Measurements from ENCODE around the gene NFIB.

The NFIB gene

DNA sequence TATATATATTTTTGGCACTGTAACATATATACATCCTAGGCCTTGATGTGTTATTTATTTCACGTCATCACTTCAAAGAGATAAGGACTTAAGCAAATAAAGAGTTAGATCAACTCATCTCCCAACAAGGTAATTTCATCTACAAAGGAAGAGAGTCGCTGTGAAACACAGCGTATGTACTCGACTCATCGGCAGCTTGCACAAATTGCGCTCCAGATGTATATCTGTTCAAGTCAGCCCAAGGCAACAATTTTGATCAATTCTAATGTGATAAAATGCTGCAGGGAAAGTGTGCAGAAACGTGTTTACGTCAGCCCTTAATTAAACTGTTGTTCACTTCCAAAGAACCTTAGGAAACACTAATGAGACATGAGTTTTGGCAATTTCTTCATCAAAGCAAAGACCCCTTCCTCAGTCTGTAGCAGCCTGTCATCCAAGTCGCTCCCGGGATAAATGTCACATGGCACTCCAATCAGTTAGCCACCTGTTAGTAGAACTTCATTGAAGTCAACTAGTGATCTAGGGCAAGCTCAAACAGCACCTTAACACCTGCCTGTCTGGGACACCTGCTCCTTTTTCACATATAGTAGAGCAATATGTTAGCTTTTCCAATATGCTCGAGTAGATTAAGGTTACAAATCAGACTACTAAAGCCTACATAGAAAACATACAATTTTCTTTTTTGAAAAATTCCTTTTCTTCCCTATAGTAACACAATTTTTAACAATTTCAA lies 182.4 kb downstream of the NFIB start:
- no peak overlapping the region for H3K4me3 ChIP-seq (ENCODE audit: low read depth, low read length)
- DNase-seq (ENCODE audit: low read depth) = no peak
- in situ Hi-C loops (cut with HindIII; ENCODE audit: low sequenced_read_pairs) = no loop called here
- TF ChIP-seq, protein P1, sequence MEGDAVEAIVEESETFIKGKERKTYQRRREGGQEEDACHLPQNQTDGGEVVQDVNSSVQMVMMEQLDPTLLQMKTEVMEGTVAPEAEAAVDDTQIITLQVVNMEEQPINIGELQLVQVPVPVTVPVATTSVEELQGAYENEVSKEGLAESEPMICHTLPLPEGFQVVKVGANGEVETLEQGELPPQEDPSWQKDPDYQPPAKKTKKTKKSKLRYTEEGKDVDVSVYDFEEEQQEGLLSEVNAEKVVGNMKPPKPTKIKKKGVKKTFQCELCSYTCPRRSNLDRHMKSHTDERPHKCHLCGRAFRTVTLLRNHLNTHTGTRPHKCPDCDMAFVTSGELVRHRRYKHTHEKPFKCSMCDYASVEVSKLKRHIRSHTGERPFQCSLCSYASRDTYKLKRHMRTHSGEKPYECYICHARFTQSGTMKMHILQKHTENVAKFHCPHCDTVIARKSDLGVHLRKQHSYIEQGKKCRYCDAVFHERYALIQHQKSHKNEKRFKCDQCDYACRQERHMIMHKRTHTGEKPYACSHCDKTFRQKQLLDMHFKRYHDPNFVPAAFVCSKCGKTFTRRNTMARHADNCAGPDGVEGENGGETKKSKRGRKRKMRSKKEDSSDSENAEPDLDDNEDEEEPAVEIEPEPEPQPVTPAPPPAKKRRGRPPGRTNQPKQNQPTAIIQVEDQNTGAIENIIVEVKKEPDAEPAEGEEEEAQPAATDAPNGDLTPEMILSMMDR (IDR thresholded peaks at IDR 0.05; ENCODE audit: low read depth, low read length, missing control alignments) = no peak

DNA sequence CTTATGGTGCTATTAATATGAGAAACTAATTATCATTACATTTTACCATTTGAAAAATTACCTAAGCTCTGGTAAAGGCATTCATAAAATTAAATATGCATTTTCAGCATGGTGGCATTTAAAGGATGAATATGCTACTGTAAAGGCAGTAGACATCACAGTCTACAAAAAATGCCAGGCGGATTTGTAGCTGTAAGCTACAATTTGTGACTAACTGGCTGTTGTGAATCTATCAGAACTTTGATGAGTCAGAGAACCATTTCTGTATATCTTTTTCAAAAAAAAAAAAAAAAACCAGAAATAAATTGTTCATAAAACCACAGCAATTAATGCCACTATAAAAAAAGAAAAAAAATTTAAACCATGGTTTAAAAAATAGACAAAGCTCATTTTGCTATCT lies 186.3 kb downstream of the NFIB start:
- no peak for DNase-seq (ENCODE audit: low read depth)
- TF ChIP-seq, protein P1 (IDR thresholded peaks at IDR 0.05; ENCODE audit: low read depth, low read length, missing control alignments) = no peak
- no peak overlapping the region for H3K4me3 ChIP-seq (ENCODE audit: low read depth, low read length)
- in situ Hi-C loops (cut with HindIII; ENCODE audit: low sequenced_read_pairs) = no loop called here

DNA sequence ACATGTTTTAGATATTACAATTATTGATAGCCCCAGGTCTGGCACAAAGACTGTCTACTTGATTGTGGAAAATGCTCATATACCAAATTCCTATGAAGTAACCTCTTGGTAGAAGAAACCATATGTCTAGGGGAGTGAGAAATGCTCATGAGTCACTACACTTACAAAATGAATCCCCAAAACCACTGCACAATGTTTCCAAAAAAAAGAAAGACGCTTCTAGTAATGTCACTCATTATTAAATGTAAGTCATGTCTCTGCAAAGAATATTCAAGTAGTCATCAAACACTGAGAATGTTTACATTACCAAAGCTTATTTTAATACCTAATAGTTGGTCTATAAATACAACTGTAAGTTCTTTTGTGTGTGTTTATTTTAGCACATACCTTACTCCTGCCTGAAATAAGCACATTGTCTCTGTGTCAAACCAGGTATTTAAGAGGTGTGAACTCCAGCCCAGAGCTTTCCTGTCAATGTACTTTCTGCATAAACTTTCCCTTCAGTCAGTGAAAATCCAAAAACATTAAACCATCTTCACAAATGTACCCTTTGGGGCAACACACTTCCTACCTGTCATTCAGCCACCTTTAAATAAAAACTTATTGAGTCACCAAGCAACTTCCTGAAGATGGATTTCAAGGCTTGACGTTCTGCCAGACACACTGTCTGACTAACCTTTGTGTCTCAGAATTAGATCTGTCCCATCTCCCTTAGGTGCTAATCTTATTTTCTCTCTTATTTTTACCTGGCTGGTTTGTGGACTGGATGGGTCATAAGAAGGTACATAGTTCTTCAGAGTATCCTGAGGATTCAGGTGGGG lies 194.0 kb downstream of the NFIB start:
- H3K4me3 ChIP-seq (ENCODE audit: low read depth, low read length) = no peak overlapping the region
- TF ChIP-seq, protein P1 (IDR thresholded peaks at IDR 0.05; ENCODE audit: low read depth, low read length, missing control alignments) = no peak
- in situ Hi-C loops (cut with HindIII; ENCODE audit: low sequenced_read_pairs) = no loop called here
- DNase-seq (ENCODE audit: low read depth) = peak; percentile 35

DNA sequence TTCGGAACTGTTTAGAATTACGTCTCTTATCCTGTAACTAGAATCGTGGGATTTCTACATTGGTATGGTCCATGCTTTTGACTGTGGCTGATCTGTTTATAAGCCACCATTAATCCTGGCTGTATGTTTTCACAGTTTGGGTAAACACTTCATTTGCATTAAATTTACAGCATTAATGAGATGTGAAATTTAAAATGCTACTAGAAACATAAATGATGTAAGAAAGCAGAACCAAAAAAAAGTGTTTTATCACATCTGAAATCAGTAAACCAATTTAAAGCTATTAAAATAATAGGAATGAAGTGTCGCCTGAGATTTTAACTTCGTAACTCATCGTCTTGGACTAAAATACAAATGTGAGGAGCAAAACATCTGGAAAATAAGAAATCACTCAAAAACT lies 201.7 kb downstream of the NFIB start:
- no peak overlapping the region for H3K4me3 ChIP-seq (ENCODE audit: low read depth, low read length)
- TF ChIP-seq, protein P1 (IDR thresholded peaks at IDR 0.05; ENCODE audit: low read depth, low read length, missing control alignments) = no peak
- no peak for DNase-seq (ENCODE audit: low read depth)
- in situ Hi-C loops (cut with HindIII; ENCODE audit: low sequenced_read_pairs) = no loop called here

DNA sequence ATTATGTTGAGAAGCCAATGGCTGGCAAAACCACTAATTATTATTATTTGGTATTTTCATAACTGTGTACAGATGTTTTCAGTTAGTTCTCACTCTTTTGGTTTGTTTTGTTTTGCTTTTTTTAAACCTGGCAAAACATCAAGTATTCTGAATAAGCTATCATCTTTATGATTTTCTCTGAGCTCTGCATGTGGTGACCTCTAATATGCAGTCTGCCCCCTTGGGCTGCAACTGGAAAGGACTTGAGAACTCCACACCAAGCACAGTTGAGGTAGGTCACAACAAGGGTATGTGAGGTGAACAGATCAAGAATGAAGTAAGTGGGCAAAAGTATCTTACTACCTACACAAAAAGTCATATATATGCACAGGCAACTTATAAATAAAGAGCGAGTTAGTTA lies 202.2 kb downstream of the NFIB start:
- TF ChIP-seq, protein P1 (IDR thresholded peaks at IDR 0.05; ENCODE audit: low read depth, low read length, missing control alignments) = no peak
- DNase-seq (ENCODE audit: low read depth) = peak; percentile 29
- in situ Hi-C loops (cut with HindIII; ENCODE audit: low sequenced_read_pairs) = no loop called here
- H3K4me3 ChIP-seq (ENCODE audit: low read depth, low read length) = no peak overlapping the region

DNA sequence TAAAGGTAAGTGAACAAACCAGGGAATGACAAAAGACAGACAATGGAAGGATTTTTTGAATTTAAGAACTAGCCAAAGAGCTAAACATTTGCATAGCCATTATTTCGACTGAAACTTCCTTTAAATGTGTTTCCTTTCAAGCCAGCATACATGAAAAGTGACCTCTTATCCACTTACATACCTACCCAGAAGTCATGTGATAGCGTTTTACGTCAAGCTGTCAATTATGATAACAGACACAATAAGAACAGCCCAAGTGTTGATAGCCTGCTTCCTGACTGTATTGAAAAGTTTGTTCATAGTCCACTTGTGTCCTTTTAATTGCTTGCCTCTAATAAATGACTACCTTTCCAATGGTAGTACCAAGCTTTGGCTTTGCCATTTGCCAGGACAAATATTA lies 206.0 kb downstream of the NFIB start:
- TF ChIP-seq, protein P1 (IDR thresholded peaks at IDR 0.05; ENCODE audit: low read depth, low read length, missing control alignments) = no peak
- in situ Hi-C loops (cut with HindIII; ENCODE audit: low sequenced_read_pairs) = no loop called here
- no peak overlapping the region for H3K4me3 ChIP-seq (ENCODE audit: low read depth, low read length)
- DNase-seq (ENCODE audit: low read depth) = no peak

Data from astrocyte of the cerebellum (primary cell).